Activated CD4-positive, alpha-beta T cell treated with anti-CD3 and anti-CD28 coated beads, Interleukin-10, Interleukin-2, amounts not matched to agents 100 ng/mL and 50 ng/mL, durations not matched to agents 16 hours and 8 hours (primary cell): ENCODE measurements around the gene GPR6.

Source experiments
- DNase-seq: peaks from one replicate; pipeline ENCODE4 v3.0.0-alpha.2; 2020

GPR6 gene

GRCh38 chr6:109978174-109979032, at the start of gene GPR6:
Gene GPR6, plus strand, starts transcription at chr6:109978311. Its CDS starts 802 bp downstream, at chr6:109979113.
- DNase-seq: peak; percentile 29

GRCh38 chr6:109934293-109934692, 43.8 kb upstream of the GPR6 start:
- no peak for DNase-seq

GRCh38 chr6:109939654-109940053, 38.5 kb upstream of the GPR6 start:
- no peak for DNase-seq

GRCh38 chr6:109944448-109944847, 33.7 kb upstream of the GPR6 start:
- no peak for DNase-seq

GRCh38 chr6:109945091-109945490, 33.0 kb upstream of the GPR6 start:
- no peak for DNase-seq

- DNase-seq: no peak
Observed at GRCh38 chr6:109946979-109947378, 31.1 kb upstream of the GPR6 start.

- DNase-seq: no peak
Observed at GRCh38 chr6:109949281-109950065, 28.6 kb upstream of the GPR6 start.

- no peak for DNase-seq
Observed at GRCh38 chr6:109955491-109955890, 22.6 kb upstream of the GPR6 start.

- no peak for DNase-seq
Observed at GRCh38 chr6:109958626-109959025, 19.5 kb upstream of the GPR6 start.

GRCh38 chr6:109961611-109962041, 16.5 kb upstream of the GPR6 start:
- no peak for DNase-seq

- DNase-seq: no peak
Observed at GRCh38 chr6:109962271-109962670, 15.8 kb upstream of the GPR6 start.

- DNase-seq: no peak
Observed at GRCh38 chr6:109963598-109964170, 14.4 kb upstream of the GPR6 start.

GRCh38 chr6:109964949-109965348, 13.2 kb upstream of the GPR6 start:
- no peak for DNase-seq

GRCh38 chr6:109966299-109966698, 11.8 kb upstream of the GPR6 start:
- no peak for DNase-seq

- DNase-seq: no peak
Observed at GRCh38 chr6:109977791-109978173, 329 bp upstream of the GPR6 start.

- DNase-seq: no peak
Observed at GRCh38 chr6:109979033-109979921, 1.2 kb downstream of the GPR6 start.

- no peak for DNase-seq
Observed at GRCh38 chr6:109984410-109984809, 6.3 kb downstream of the GPR6 start.

- no peak for DNase-seq
Observed at GRCh38 chr6:109987196-109987595, 9.1 kb downstream of the GPR6 start.

- no peak for DNase-seq
Observed at GRCh38 chr6:109991201-109992101, 13.3 kb downstream of the GPR6 start.

- no peak for DNase-seq
Observed at GRCh38 chr6:109998159-109998785, 20.2 kb downstream of the GPR6 start.

GRCh38 chr6:109999740-110000139, 21.6 kb downstream of the GPR6 start:
- no peak for DNase-seq
